Vagina (tissue), 2 donors: ENCODE measurements around the gene TMEM205. TPM values are rescaled to one million over a fixed set of nuclear protein-coding genes. Genes with fewer than 3 reads are reported as not detected.

Experiments used
- DNase-seq, 2 donors: peaks; one replicate each; pipeline ENCODE4 v3.0.0-alpha.2; 2017; ENCODE audit errors: extremely low spot score in 2 of 2
- H3K27ac ChIP-seq: fragments of 200-600 bp; sonication (generic); one replicate; pipeline ENCODE4 v1.5.1; 2019
- H3K27me3 ChIP-seq: fragments of 200-600 bp; sonication (generic); one replicate; pipeline ENCODE4 v1.5.1; 2019
- H3K36me3 ChIP-seq, 2 donors: fragments of 200-600 bp; sonication (generic); one replicate each; pipeline ENCODE4 v1.5.1; 2017 to 2019
- H3K4me1 ChIP-seq: fragments of 200-600 bp; sonication (generic); one replicate; pipeline ENCODE4 v1.5.1; 2019
- H3K4me3 ChIP-seq, 2 donors: fragments of 200-600 bp; sonication (generic); 1 replicate in 1 of 2; 2 replicates in 1 of 2; pipeline ENCODE4 v1.5.1; 2016 to 2019
- H3K9me3 ChIP-seq: fragments of 200-600 bp; sonication (generic); one replicate; pipeline ENCODE4 v1.5.1; 2019
- CTCF ChIP-seq, 3 experiments: fragments of 450-650 bp in 2 of 3; fragments of 200-600 bp in 1 of 3; sonication (generic) in 1 of 3; IDR thresholded peaks; one replicate each; pipeline ENCODE4 v1.5.1; 2017 to 2019; ENCODE audit warnings: antibody characterized with exemption in 3 of 3, mild to moderate bottlenecking in 2 of 3, moderate library complexity in 2 of 3
- POLR2A ChIP-seq, 2 donors: fragments of 450-650 bp; IDR thresholded peaks; one replicate each; pipeline ENCODE4 v1.6.1; 2017; ENCODE audit warnings: antibody characterized with exemption in 2 of 2, mild to moderate bottlenecking in 2 of 2, moderate library complexity in 2 of 2
- POLR2AphosphoS5 ChIP-seq, 2 donors: sonication (generic); formaldehyde crosslinking; IDR thresholded peaks; one replicate each; pipeline ENCODE4 v1.9.0; 2017; ENCODE audit warnings: antibody characterized with exemption in 2 of 2, mild to moderate bottlenecking in 2 of 2, low read depth in 1 of 2; ENCODE audit not compliant: insufficient read depth in 1 of 2
- intact Hi-C: fragments of 100-400 bp; cut with DNase I; formaldehyde crosslinking; loops from one replicate; pipeline ENCODE4 v1.15.1; 2023
- total RNA-seq: library from RNA; depleted of rRNA; stranded (reverse); fragments of >200 nt; gene quantifications from one replicate; pipeline ENCODE4 v1.2.3, GENCODE V29; 2016

TMEM205 gene
- total RNA-seq, 1 donor from 2014 or later = 173 TPM

GRCh38 chr19:11330127-11330526 lies 15.9 kb downstream of the TMEM205 start:
- intact Hi-C loops = no loop called here
- Histone ChIP-seq H3K9me3 (no peaks in the 10 kb centered on the region), H3K27me3 (no peaks in the 10 kb centered on the region), H3K4me1 (peaks cover 3% of the 10 kb centered on the region), H3K36me3 (peaks cover 0 to 78% of the 10 kb centered on the region in 2 donors), H3K4me3 (no peak overlapping the region), H3K27ac (no peak overlapping the region)
- DNase-seq = no peak
- TF ChIP-seq POLR2A (IDR thresholded peaks at IDR 0.05) = no peak
- no peak for TF ChIP-seq POLR2AphosphoS5 (IDR thresholded peaks at IDR 0.05; ENCODE audit: insufficient read depth in 1 of 2, low read depth in 1 of 2)
- TF ChIP-seq CTCF (IDR thresholded peaks at IDR 0.05) = no peak

DNA sequence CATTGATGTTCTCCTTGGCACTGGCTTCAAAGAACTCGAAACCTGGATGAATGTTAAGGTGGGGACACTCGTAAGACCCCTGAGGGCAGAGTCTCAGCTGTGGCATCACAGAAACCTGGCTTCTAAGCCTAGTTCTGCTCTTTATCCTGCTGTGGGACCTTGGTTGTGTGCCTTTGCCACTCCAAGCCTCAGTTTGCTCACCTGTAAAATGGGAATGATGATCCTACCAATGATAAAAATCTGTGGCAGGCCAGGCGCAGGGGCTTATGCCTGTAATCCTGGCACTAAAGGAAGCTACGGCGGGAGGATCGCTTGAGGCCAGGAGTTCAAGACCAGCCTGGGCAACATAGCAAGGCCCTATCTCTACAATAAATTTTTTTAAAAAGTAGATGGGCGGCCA lies 20.5 kb downstream of the TMEM205 start:
- Histone ChIP-seq H3K4me1 (peaks cover 26% of the 10 kb centered on the region), H3K4me3 (no peak overlapping the region), H3K27me3 (no peaks in the 10 kb centered on the region), H3K27ac (peak overlapping the region; percentile 84), H3K9me3 (no peaks in the 10 kb centered on the region), H3K36me3 (peaks cover 0 to 40% of the 10 kb centered on the region in 2 donors)
- TF ChIP-seq CTCF (IDR thresholded peaks at IDR 0.05) = no peak
- no peak for TF ChIP-seq POLR2AphosphoS5 (IDR thresholded peaks at IDR 0.05; ENCODE audit: insufficient read depth in 1 of 2, low read depth in 1 of 2)
- TF ChIP-seq POLR2A (IDR thresholded peaks at IDR 0.05) = no peak
- intact Hi-C loops = no loop called here
- no peak for DNase-seq

GRCh38 chr19:11324748-11325389 lies 21.2 kb downstream of the TMEM205 start:
- intact Hi-C loops = no loop called here
- no peak overlapping the region for H3K4me3 ChIP-seq
- TF ChIP-seq CTCF (IDR thresholded peaks at IDR 0.05) = no peak
- TF ChIP-seq POLR2A (IDR thresholded peaks at IDR 0.05) = no peak
- no peak for TF ChIP-seq POLR2AphosphoS5 (IDR thresholded peaks at IDR 0.05; ENCODE audit: insufficient read depth in 1 of 2, low read depth in 1 of 2)
- no peak for DNase-seq
- H3K27me3 ChIP-seq = no peaks in the 10 kb centered on the region
- peak overlapping the region; percentile 84 for H3K27ac ChIP-seq
- H3K9me3 ChIP-seq = no peaks in the 10 kb centered on the region
- peaks cover 26% of the 10 kb centered on the region for H3K4me1 ChIP-seq
- peaks cover 0 to 34% of the 10 kb centered on the region in 2 donors for H3K36me3 ChIP-seq

DNA sequence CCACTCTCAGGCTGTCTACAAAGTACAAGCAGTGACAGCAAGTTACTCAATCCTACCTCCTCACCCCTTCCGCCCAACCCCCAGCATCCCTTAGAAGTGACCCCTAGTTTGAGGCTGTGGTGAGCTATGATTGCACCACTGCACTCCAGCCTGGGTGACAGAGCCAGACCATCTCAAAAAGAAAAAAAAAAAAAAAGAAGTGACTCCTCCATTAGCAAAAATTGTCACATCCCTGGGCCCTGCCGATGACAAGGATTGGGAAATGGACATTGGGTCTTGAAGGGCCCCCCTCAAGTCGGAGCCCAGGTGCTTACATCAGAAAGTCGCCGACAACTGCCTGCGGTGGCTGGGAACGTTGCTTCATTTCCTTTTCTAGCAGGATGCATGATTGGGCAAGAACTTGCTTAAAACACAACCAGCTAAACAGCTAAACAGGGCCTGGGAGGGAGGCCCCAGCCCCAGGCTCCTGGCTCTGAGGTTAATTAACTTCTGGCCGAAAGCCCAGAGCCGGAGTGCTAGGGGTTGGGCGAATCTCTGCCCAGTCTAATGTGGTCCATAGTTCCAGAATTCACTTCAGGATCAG lies 21.9 kb downstream of the TMEM205 start:
- Histone ChIP-seq H3K4me3 (peak overlapping the region in 1 of 2 donors; percentile 9), H3K36me3 (peaks cover 0 to 27% of the 10 kb centered on the region in 2 donors), H3K9me3 (no peaks in the 10 kb centered on the region), H3K27ac (peak overlapping the region; percentile 84), H3K4me1 (peaks cover 26% of the 10 kb centered on the region), H3K27me3 (no peaks in the 10 kb centered on the region)
- no peak for TF ChIP-seq POLR2A (IDR thresholded peaks at IDR 0.05)
- TF ChIP-seq POLR2AphosphoS5 (IDR thresholded peaks at IDR 0.05; ENCODE audit: insufficient read depth in 1 of 2, low read depth in 1 of 2) = peak; percentile 83 to 94
- intact Hi-C loops = no loop called here
- peak in 1 of 2 donors; percentile 98 for DNase-seq

DNA sequence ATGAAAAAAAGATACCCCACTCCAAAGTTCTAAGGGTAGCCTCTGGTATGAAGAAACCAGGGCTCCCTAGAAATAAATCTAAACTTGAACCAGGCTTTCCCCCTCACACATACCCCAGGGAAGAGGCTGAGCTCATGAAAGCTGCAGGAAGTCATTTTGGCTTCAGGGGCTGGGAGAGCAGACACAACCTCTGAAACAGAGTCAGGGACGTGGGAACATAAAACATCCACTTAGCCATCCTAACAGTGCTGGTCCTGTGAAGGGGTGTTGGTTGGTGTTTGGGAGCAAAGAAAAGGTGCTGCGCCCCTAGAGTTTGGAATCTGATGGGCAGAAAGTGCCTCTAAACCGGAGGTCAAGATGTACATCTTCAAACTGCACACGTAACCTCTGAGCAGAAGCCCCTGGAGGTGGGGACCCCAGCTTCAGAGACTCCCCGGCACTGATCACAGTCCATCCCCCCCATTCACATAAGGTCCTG lies 22.4 kb downstream of the TMEM205 start:
- peak overlapping the region; percentile 84 for H3K27ac ChIP-seq
- DNase-seq = no peak
- H3K36me3 ChIP-seq = peaks cover 0 to 22% of the 10 kb centered on the region in 2 donors
- TF ChIP-seq POLR2AphosphoS5 (IDR thresholded peaks at IDR 0.05; ENCODE audit: insufficient read depth in 1 of 2, low read depth in 1 of 2) (no peak), POLR2A (IDR thresholded peaks at IDR 0.05) (no peak), CTCF (IDR thresholded peaks at IDR 0.05) (no peak)
- peak overlapping the region in 1 of 2 donors; percentile 9 for H3K4me3 ChIP-seq
- H3K4me1 ChIP-seq = peaks cover 26% of the 10 kb centered on the region
- no peaks in the 10 kb centered on the region for H3K9me3 ChIP-seq
- H3K27me3 ChIP-seq = no peaks in the 10 kb centered on the region
- intact Hi-C loops = no loop called here
